HG03558 (cell line): ENCODE data around the gene PRCD.
"Not testable (repeated sequence)": the region's sequence is repeated elsewhere in the genome, so short reads cannot be mapped to it uniquely, and the experiment has no call there.

Experiments
- ATAC-seq: cut with Tn5 transposase; IDR thresholded peaks from one replicate; pipeline ENCODE4 v1.9.1; 2021; ENCODE audit warnings: moderate number of reproducible peaks; ENCODE audit not compliant: unreplicated experiment; ENCODE audit errors: extremely low read depth

Gene PRCD

GRCh38 chr17:76549539-76549938 lies 9.7 kb downstream of the PRCD start:
- ATAC-seq, result no peak

DNA sequence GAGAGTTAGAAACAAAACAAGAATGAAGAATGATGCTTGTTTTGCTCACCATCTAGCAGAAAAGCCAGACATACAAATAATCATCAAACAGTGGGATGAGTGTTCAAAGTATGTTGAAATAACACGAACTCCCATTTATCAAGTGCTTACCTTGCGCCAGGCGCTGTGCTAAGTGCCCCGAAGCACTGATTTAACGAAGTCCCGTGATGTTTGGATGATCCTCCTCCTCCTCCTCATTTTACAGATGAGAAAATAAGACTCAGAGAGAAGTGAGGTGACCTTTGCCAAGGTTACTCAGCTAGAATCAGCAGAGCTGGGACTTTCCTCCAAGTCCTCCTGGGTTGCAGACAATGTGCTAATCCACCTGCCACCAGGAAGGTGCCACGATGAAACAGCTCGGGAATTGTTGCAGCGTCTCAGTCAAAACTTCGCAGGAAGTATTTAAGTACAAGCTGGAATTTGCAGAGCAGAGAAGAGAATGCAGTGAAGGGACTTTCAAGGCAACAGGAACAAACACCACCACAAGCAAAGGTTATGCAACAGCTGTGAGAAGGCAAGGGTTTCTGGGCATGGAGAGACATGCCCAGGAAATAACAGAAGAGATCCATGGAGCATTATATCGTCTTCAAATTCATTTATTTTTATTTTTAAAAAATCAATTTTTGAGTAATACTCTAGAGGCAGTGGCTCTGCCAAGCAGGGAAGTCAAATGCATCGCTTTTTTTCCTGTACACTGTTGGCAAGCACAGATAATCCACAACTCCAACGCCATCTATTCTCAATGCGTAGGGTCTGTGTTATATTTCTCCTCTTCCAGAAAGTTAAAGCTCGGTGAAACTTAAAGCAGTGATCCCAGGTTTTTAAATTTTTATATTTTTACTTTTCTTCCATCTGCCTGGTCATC lies 11.1 kb downstream of the PRCD start:
- ATAC-seq, result no peak

- no peak for ATAC-seq
Observed at GRCh38 chr17:76551685-76552084, 11.8 kb downstream of the PRCD start.

- ATAC-seq, result no peak
Observed at GRCh38 chr17:76553178-76553908, 13.5 kb downstream of the PRCD start.

GRCh38 chr17:76554131-76554530 lies 14.3 kb downstream of the PRCD start:
- no peak for ATAC-seq

DNA sequence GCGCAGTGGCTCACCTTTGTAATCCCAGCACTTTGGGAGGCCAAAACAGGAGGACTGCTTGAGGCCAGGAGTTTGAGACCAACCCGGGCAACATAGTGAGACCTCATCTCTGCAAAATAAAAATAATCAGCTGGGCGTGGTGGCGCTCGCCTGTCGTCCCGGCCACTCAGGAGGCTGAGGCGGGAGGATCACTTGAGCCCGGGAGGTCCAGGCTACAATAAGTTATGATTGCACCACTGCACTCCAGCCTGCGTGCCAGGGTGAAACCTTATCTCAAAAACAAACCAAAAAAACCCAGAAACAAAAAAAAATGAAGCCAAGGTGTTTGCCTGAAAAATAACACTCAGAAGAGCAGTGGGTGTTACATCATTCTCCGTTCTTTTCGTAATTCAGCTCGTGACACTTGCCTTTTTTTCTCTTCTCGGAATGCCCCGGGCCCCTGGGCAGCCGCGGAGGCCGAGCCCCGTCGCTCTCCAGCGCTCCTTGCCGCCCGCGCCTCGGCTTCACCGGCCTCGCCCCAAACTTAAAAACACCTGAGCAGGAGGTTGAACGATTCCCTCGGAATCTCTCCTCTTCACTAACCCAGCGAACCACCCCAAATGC lies 17.0 kb downstream of the PRCD start:
- no peak for ATAC-seq

DNA sequence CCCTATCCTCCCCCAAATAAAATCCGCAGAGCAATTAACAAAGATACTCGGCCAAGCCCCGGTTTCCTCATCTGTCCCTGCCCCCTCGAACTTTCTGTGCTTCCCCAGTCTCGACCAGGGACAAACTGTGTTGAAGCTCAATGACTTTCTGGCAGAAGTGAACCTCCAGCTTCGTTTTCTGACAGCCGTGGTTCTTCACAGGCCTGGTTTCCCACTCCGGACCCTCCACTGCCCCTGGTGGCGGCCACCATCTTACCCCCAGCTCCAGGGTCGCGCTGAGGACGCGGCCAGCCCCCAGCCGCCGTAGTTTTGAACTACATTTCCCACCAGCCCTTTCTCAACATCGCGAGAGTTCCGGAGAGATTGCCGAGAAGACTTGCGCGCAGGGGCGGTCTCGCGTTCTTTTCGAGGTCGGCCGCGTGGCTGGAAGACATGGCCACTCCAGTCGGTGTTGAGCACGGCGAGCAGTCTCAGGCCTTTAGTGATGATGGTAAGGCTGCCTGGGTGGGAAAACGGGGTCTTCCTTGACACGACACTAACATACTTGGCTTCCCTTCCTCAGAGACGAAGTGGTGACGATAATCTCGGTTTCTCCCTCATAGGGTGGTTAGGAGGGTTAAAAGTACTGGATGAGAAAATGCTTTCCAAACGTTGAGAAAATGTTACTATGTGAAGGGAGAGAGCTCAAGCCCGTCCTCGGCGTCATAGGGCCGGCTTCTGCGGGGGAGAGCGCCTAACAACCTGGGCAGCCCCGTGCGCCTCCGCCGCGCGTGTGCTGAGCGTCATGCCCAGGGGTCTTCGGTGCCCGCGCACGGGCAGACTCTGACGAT lies 17.7 kb downstream of the PRCD start:
- peak; percentile 65 for ATAC-seq

GRCh38 chr17:76558198-76559095 lies 18.6 kb downstream of the PRCD start:
- no peak for ATAC-seq

DNA sequence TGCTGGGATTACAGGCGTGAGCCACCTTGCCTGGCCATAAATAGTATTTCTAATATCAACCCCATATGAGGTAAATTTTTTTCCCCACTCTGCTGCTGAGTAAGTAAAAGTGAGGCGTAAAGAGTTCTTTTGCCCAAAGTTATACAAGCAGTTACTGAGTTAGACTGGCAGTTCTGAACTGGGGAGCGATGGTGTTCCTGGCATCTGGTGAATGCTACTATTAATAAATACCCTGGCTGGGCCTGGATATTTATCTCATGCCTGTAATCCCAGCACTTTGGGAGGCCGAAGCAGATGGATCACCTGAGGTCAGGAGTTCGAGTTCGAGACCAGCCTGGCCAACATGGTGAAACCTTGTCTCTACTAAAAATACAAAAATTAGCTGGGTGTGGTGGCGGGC lies 19.6 kb downstream of the PRCD start:
- not testable (repeated sequence) for ATAC-seq

DNA sequence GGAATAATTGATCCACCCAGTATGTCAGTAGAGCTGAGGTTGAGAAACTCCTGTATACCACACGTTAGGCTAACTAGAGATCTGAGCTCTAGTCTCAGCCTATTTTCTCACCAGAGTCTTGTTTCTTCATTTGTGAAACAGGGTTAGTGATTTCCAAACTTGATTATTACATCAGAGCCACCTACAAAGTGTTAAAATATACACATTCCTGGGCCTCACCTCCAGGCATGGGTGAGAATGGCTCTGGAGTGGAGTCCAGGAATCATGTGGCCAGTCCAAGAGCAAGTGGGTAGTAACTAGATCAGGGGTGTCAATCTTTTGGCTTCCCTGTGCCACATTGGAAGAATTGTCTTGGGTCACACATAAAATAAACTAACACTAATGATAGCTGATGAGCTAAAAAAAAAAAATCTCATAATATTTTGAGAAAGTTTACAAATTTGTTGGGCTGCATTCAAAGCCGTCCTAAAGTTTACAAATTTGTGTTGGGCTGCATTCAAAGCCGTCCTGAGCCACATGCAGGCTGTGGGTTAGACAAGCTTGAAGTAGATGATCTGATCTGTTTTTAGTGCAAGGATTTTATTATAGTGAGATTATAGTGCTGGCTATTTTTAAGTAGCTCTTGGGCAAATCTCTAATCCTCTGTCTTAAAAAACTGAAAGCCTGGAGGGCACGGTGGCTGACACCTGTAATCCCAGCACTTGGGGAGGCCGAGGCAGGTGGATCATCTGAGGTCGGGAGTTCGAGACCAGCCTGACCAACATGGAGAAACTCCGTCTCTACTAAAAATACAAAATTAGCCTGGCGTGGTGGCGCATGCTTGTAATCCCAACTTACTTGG lies 20.4 kb downstream of the PRCD start:
- no peak for ATAC-seq

DNA sequence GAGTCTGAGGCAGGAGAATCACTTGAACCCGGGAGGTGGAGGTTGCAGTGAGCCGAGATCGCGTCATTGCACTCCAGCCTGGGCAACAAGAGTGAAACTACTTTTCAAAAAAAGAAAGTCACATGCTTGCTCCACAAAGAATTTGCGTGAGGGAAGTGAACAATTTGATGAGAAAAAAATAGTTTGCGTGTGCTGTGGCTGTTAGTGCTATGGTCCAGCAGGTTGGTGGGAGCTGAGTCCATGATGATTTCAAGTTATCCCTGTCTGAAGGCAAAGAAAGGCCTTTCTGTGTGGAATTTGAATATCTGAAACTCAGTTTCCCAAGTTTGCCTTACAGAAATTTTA lies 21.0 kb downstream of the PRCD start:
- ATAC-seq, result no peak

GRCh38 chr17:76561332-76561731 lies 21.5 kb downstream of the PRCD start:
- ATAC-seq, result no peak

DNA sequence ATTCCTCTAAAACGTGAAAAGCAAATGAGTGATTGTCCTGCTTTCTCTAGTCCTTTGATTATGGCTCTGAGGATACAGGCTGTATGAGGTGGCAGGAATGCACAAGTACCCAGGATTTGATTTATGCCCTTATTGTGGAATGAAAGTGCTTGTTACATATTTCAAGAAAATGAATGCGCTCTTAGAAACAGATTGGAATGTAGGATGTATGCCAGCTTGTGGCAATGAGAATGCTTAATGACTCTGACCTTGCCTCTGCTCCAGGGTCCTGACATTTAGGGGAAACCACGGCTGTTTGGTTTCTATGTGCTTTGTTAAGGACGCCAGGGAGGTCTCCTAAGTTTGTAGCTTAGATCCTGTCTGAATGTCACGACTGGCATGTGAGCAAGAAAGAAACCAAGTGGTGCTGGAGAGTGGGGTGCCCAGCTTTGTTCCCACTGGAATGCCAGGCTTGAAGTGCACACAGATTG lies 22.0 kb downstream of the PRCD start:
- no peak for ATAC-seq

- no peak for ATAC-seq
Observed at GRCh38 chr17:76562734-76563148, 22.9 kb downstream of the PRCD start.

DNA sequence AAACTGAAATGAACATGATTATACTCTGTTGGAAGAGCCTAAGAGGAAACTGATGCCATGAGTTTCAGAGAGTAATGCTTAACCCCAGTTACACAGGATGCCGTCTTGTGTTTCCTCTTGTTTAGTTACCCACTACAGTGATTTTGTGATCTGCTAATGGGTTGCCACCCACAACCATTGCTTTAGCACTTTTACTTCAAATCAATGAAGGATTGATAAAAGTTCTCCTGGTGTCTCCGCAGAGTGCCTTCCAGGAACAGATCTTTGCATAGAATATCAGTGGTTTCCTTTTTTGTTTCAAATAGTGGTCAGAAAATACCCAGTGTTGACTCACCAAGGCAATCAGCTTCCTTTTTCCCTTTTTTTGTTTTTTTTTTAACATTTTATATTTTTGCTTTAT lies 23.5 kb downstream of the PRCD start:
- ATAC-seq, result not testable (repeated sequence)

DNA sequence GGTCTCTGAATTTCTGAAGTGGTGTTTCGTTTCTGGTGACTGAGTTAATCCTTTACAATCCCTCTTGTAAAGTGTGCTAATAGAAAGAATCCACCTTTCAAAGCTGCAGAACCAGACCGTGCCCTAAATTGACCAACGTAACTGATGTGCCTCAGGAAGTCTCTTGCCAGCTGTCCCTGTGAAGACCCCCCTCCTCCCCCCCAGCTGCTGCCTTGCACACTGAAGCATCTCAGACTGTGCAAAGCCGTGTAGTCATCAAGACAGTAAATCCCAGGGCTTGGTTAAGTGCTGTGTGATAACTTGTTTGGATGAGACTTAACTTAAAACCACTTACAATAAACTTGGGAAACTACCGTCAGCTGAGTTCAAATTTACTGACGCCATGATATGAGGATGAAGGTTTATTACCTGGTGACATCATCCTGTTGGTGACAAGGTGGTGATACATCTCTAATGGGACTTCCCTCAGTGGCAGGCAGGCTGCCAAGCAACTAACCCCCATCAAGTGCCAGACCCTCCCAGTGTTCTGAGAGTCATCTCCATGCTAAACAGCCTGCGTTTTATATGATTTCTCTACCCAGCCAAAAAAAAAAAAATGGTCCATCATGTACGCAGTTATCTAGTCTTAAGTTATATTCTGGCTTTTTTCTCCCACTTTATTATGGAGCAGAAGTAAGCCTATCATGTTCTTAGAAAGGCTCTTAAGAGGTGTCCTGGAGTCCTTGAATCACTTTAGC lies 25.3 kb downstream of the PRCD start:
- not testable (repeated sequence) for ATAC-seq

DNA sequence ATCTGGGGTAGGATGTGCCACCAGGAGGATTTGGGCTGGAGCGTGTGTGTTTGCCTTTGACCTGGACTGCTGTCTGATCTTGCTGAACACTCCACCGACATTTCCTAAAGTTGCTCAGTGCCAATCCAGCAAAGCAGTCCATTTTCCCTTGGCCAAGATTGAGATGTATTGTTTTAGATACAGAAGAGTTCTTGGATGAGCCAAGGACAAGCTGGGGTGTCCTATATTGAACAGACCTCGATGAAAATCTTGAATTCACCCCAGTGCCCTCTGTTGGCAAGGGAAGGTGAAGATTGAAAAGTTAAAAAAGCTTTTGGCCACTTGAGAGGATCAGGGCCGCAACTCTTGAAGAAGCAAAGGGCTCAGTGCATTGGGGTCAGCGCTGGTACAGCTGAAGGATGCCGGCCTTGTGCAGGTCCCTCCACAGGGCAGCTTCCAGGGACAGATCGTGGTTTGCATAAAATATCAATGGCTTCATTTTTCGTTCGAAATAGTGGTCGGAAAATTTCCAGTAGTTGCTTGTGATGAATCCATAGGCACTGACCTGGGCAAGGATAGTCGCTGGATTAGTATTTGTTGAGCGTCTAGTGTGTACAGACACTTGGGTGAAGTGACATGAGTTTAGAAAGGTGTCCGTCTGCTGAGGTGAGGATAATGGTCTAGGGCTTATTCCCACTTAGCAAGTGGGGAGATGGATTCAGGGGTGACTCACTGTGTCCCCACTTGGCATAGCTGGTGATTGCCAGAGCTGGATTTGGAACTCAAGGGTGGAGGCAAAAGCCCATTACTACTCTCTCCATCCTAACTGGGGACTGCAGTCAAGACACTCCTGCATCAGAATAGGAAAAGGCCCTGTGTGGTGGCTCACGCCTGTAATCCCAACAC lies 26.1 kb downstream of the PRCD start:
- no peak for ATAC-seq
